ENCODE results near the gene IGF2BP1.
"Not testable (repeated sequence)": the region's sequence is repeated elsewhere in the genome, so short reads cannot be mapped to it uniquely, and the experiment has no call there.

IGF2BP1 gene

GRCh38 chr17:48996722-48997102, 473 bp upstream of the IGF2BP1 start:
- DNase-seq: no peak

GRCh38 chr17:48997827-48998586, 822 bp downstream of the IGF2BP1 start:
- DNase-seq: no peak

- DNase-seq: no peak
Observed at GRCh38 chr17:48998587-48999440, 1.6 kb downstream of the IGF2BP1 start.

GRCh38 chr17:49000943-49001342, 3.8 kb downstream of the IGF2BP1 start:
- DNase-seq: no peak

GRCh38 chr17:49001671-49002070, 4.5 kb downstream of the IGF2BP1 start:
- no peak for DNase-seq

GRCh38 chr17:49002331-49002730, 5.1 kb downstream of the IGF2BP1 start:
- no peak for DNase-seq

- DNase-seq: no peak
Observed at GRCh38 chr17:49002766-49003165, 5.6 kb downstream of the IGF2BP1 start.

GRCh38 chr17:49003557-49004511, 6.6 kb downstream of the IGF2BP1 start:
- DNase-seq: no peak

- no peak for DNase-seq
Observed at GRCh38 chr17:49005140-49005539, 8.0 kb downstream of the IGF2BP1 start.

GRCh38 chr17:49008908-49009307, 11.7 kb downstream of the IGF2BP1 start:
- not testable (repeated sequence) for DNase-seq

- DNase-seq: no peak
Observed at GRCh38 chr17:49012769-49013255, 15.6 kb downstream of the IGF2BP1 start.

- no peak for DNase-seq
Observed at GRCh38 chr17:49013311-49014213, 16.4 kb downstream of the IGF2BP1 start.

GRCh38 chr17:49015179-49015923, 18.2 kb downstream of the IGF2BP1 start:
- DNase-seq: no peak

- no peak for DNase-seq
Observed at GRCh38 chr17:49015924-49016774, 19.0 kb downstream of the IGF2BP1 start.

GRCh38 chr17:49016775-49017463, 19.7 kb downstream of the IGF2BP1 start:
- DNase-seq: no peak

GRCh38 chr17:49018116-49018612, 21.0 kb downstream of the IGF2BP1 start:
- no peak for DNase-seq

- DNase-seq: no peak
Observed at GRCh38 chr17:49018748-49019147, 21.6 kb downstream of the IGF2BP1 start.

GRCh38 chr17:49020609-49021008, 23.4 kb downstream of the IGF2BP1 start:
- no peak for DNase-seq

Data from stimulated activated CD4-positive, alpha-beta T cell treated with anti-CD3 and anti-CD28 coated beads, Interleukin-12 subunit alpha, Interleukin-12 subunit beta, amount 100 ng/mL, for 4 hours (primary cell).